ENCODE measurements around the gene NPDC1. TPM values are rescaled to one million over a fixed set of nuclear protein-coding genes. Genes with fewer than 3 reads are reported as not detected.
A peak's percentile ranks its signal among the peaks of the same experiment; 100 is the strongest.

NPDC1 gene
- total and polyA plus RNA-seq, 5 experiments from 2014 or later: 2.1 to 9.3 (median 4.2) TPM

- POLR2A ChIA-PET: interaction anchor here (0.6 to 9.3 kb wide), 5 partner anchors 21 to 355 kb away, joined by 3 to 113 read pairs (median 3); partner anchors contain the start of genes C8G and FBXW5
- no peak for ATAC-seq
- peaks cover 0 to 5% (median 2%) of the 10 kb centered on the region in 3 donors for H3K36me3 Mint-ChIP-seq
- H3K4me1 Mint-ChIP-seq: peaks cover 17 to 51% (median 48%) of the 10 kb centered on the region in 4 donors
- H3K4me3 Mint-ChIP-seq: peak overlapping the region; percentile 59 to 88 (median 80)
- peak in 1 of 10 donors; percentile 54 for DNase-seq
- no peaks in the 10 kb centered on the region for H3K27me3 Mint-ChIP-seq
- peak overlapping the region; percentile 81 to 98 (median 90) for H3K27ac Mint-ChIP-seq
- no peaks in the 10 kb centered on the region for H3K9me3 Mint-ChIP-seq
Measured at GRCh38 chr9:136997830-136998234, 48.1 kb downstream of the NPDC1 start.

DNA sequence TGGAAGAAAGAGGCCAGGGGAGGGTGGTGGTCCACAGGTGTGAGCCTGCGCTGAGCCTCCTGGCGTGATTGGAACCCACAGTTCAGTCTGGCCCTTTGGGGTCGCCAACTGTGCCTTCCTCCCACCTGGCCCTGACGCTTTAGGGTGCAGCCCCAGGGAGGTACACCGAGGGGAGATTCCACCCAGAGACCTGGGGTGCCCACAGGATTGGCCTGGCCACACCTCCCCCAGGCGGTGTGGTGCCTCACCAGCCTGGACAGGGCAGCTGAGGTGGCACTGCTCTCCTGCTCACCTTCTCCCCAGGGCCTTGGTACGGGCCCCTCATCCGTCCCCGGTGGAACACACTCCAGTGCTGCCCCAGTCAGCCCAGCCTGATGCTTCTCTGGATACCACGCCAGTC lies 48.6 kb downstream of the NPDC1 start:
- Mint-ChIP-seq H3K36me3 (peaks cover 0 to 5% (median 2%) of the 10 kb centered on the region in 3 donors), H3K27ac (peak overlapping the region; percentile 81 to 98 (median 90)), H3K4me1 (peaks cover 17 to 54% (median 51%) of the 10 kb centered on the region in 4 donors), H3K9me3 (no peaks in the 10 kb centered on the region), H3K4me3 (peak overlapping the region; percentile 59 to 88 (median 80)), H3K27me3 (no peaks in the 10 kb centered on the region)
- POLR2A ChIA-PET: interaction anchor here (0.6 to 9.3 kb wide), 11 partner anchors 9 to 526 kb away, joined by 3 to 113 read pairs (median 3); partner anchors contain the start of genes C8G and FBXW5
- no peak for ATAC-seq
- DNase-seq: no peak

GRCh38 chr9:136996361-136997292 lies 49.4 kb downstream of the NPDC1 start, which contains the start of gene CLIC3:
CLIC3 (minus strand) TSS chr9:136996568; CDS start chr9:136996543, 25 bp downstream.
- H3K27ac Mint-ChIP-seq: peak within 1 kb of the TSS; percentile 69 to 98 (median 90)
- ATAC-seq: peak; percentile 26 to 36
- peaks cover 0 to 5% (median 2%) of the 10 kb centered on the region in 3 donors for H3K36me3 Mint-ChIP-seq
- H3K4me3 Mint-ChIP-seq: peak within 1 kb of the TSS; percentile 67 to 88 (median 78)
- H3K4me1 Mint-ChIP-seq: peaks cover 18 to 55% (median 52%) of the 10 kb centered on the region in 4 donors
- POLR2A ChIA-PET: interaction anchor here (0.6 to 9.3 kb wide), 21 partner anchors 9 to 525 kb away, joined by 3 to 113 read pairs (median 4); partner anchors contain the start of genes C8G, CCDC183, FBXW5 and FUT7
- H3K27me3 Mint-ChIP-seq: no peaks in the 10 kb centered on the region
- peak; percentile 27 to 77 (median 54) for DNase-seq
- H3K9me3 Mint-ChIP-seq: no peaks in the 10 kb centered on the region

DNA sequence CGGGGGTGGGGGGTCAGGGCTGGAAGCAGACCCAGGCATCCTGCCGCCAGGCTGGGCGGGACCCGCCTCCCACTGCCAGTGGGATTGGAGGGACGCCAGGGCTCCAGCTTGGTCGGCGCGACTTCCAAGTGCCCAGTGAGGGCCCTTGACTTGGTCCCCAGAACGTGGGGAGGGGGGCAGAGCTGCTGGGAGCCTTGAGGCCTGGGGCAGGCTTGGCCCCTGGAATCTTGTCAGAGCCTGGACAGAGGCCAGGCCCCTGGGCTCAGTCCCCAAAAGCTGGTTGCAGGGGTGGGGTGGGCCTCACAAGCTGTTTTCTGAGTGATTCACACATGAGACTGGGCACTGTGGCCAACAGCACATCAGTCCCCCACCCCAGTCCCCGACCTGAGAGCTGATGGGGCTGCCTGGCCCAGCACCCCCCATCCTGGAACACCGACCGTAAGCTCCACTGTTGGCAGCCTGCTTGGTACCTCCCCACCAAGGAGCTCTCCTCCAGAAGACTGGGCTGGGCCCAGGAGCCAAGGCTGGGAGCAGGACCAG lies 50.1 kb downstream of the NPDC1 start:
- DNase-seq: no peak
- Mint-ChIP-seq H3K27me3 (no peaks in the 10 kb centered on the region), H3K27ac (peak overlapping the region; percentile 69 to 98 (median 90)), H3K4me3 (peak overlapping the region; percentile 60 to 87 (median 77)), H3K36me3 (peaks cover 0 to 5% (median 2%) of the 10 kb centered on the region in 3 donors), H3K4me1 (peaks cover 20 to 63% (median 59%) of the 10 kb centered on the region in 4 donors), H3K9me3 (no peaks in the 10 kb centered on the region)
- ATAC-seq: no peak
- POLR2A ChIA-PET: interaction anchor here (1.0 to 9.3 kb wide), 17 partner anchors 8 to 205 kb away, joined by 3 to 113 read pairs (median 4); partner anchors contain the start of genes C8G, CCDC183, FBXW5 and FUT7

- peaks cover 0 to 5% (median 2%) of the 10 kb centered on the region in 3 donors for H3K36me3 Mint-ChIP-seq
- peak overlapping the region in 3 of 10 donors; percentile 24 to 48 (median 36) for H3K27ac Mint-ChIP-seq
- peaks cover 21 to 60% (median 58%) of the 10 kb centered on the region in 4 donors for H3K4me1 Mint-ChIP-seq
- ATAC-seq: no peak
- DNase-seq: no peak
- POLR2A ChIA-PET: interaction anchor here (1.0 to 9.3 kb wide), 13 partner anchors 10 to 205 kb away, joined by 3 to 113 read pairs (median 5); partner anchors contain the start of genes C8G, CCDC183, FBXW5 and FUT7
- no peaks in the 10 kb centered on the region for H3K27me3 Mint-ChIP-seq
- H3K9me3 Mint-ChIP-seq: no peaks in the 10 kb centered on the region
- peak overlapping the region in 4 of 10 donors; percentile 30 to 56 (median 45) for H3K4me3 Mint-ChIP-seq
Measured at GRCh38 chr9:136995362-136995761, 50.6 kb downstream of the NPDC1 start.

GRCh38 chr9:136994888-136995230 lies 51.1 kb downstream of the NPDC1 start:
- H3K9me3 Mint-ChIP-seq: no peaks in the 10 kb centered on the region
- DNase-seq (no peak), ATAC-seq (no peak)
- H3K4me1 Mint-ChIP-seq: peaks cover 17 to 55% (median 54%) of the 10 kb centered on the region in 4 donors
- H3K27me3 Mint-ChIP-seq: no peaks in the 10 kb centered on the region
- H3K36me3 Mint-ChIP-seq: peaks cover 0 to 5% (median 2%) of the 10 kb centered on the region in 3 donors
- peak overlapping the region in 1 of 10 donors; percentile 70 for H3K27ac Mint-ChIP-seq
- peak overlapping the region in 1 of 10 donors; percentile 43 for H3K4me3 Mint-ChIP-seq
- POLR2A ChIA-PET: interaction anchor here (1.6 to 9.3 kb wide), 3 partner anchors 40 to 48 kb away, joined by 4 to 113 read pairs (median 16); partner anchors contain the start of genes C8G and FBXW5

- POLR2A ChIA-PET: interaction anchor here (0.6 to 9.3 kb wide), 7 partner anchors 7 to 514 kb away, joined by 4 to 113 read pairs (median 10); partner anchors contain the start of genes AJM1, C8G, FBXW5 and PTGDS
- H3K4me1 Mint-ChIP-seq: peaks cover 17 to 54% (median 50%) of the 10 kb centered on the region in 4 donors
- no peak for ATAC-seq
Measured at GRCh38 chr9:136994180-136994887, 51.6 kb downstream of the NPDC1 start.

DNA sequence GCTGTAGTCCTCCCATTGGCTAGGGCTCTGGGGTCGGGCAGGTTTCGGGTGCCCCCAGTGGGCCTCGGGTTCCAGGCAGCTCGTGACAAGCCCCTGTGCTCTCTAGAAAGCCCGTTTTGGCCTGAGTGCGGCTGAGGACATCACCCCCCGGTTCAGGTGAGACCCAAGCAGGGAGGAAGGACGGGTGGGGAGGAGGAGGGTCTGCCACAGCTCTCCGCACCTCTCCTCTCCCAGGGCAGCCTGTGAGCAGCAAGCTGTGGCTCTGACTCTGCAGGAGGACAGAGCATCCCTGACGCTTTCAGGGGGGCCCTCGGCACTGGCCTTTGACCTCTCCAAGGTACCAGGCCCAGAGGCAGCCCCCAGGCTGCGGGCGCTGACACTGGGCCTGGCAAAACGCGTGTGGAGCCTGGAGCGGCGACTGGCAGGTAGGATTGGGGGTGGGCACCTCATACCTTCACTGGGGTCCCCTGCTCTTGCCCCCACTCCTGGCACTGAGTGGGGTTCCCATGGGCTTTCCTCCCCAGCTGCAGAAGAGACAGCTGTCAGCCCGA lies 53.1 kb downstream of the NPDC1 start:
- POLR2A ChIA-PET: interaction anchor here (0.6 to 9.3 kb wide), 21 partner anchors 9 to 248 kb away, joined by 3 to 113 read pairs (median 5); partner anchors contain the start of genes ABCA2, AJM1, C8G and EDF1
- peak overlapping the region; percentile 78 to 96 (median 92) for H3K27ac Mint-ChIP-seq
- ATAC-seq (no peak), DNase-seq (peak in 1 of 10 donors; percentile 59)
- H3K36me3 Mint-ChIP-seq: peaks cover 0 to 5% (median 2%) of the 10 kb centered on the region in 3 donors
- no peaks in the 10 kb centered on the region for H3K9me3 Mint-ChIP-seq
- peaks cover 10 to 48% (median 39%) of the 10 kb centered on the region in 4 donors for H3K4me1 Mint-ChIP-seq
- H3K27me3 Mint-ChIP-seq: peaks cover 0 to 4% (median 0%) of the 10 kb centered on the region in 5 donors
- H3K4me3 Mint-ChIP-seq: peak overlapping the region; percentile 84 to 93 (median 88)

More at GRCh38 chr9:136994180-136994887, 51.6 kb downstream of the NPDC1 start:
- Mint-ChIP-seq H3K4me3 (peak overlapping the region; percentile 42 to 93 (median 88)), H3K27me3 (no peaks in the 10 kb centered on the region), H3K9me3 (no peaks in the 10 kb centered on the region), H3K27ac (peak overlapping the region in 5 of 10 donors; percentile 64 to 96 (median 91)), H3K36me3 (peaks cover 0 to 5% (median 2%) of the 10 kb centered on the region in 3 donors)
- DNase-seq: no peak

DNA sequence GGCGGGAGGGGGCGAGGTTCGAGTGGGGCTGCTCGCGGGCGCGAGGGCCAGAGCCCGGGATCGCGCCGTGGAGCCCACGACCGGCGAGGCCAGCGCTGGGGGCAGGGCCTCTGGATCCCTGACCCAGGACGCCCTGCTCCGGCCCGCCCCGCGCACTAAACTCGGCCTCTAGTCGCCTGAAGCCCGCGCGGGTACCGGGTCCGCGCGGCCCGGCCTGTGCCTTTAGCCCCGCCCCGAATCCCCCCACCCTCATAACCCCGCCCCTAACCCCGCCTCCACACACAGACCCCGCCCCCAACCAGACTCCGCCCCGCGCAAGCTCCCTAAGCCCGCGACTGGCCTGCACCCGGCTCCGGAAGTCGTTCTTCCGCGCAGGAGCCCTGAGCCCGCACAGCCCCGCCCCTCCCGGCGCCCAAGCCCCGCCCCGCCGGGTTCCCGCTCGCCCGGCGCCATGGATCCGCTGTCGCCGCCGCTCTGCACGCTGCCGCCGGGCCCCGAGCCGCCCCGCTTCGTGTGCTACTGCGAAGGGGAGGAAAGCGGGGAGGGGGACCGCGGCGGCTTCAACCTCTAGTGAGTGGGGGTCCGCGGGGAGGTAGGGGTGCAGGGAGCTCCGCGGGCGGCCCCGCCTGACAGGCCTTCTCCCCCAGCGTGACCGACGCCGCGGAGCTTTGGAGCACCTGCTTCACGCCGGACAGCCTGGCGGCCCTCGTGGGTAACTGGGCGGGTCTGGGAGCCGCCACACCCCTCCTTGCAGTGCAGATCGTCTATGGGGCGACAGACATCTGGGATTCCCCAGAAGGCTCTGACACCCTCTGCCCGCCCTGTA lies 53.8 kb downstream of the NPDC1 start, which contains the start of gene PAXX:
Gene PAXX (plus strand): TSS at position 430 of the 826 bp plus-strand sequence. CDS start 22 bp downstream, at position 452.
- ATAC-seq (peak; percentile 80 to 83), DNase-seq (peak; percentile 86 to 97 (median 92))
- peak within 1 kb of the TSS; percentile 78 to 96 (median 92) for H3K27ac Mint-ChIP-seq
- H3K4me3 Mint-ChIP-seq: peak within 1 kb of the TSS; percentile 84 to 93 (median 88)
- peaks cover 0 to 7% (median 0%) of the 10 kb centered on the region in 5 donors for H3K27me3 Mint-ChIP-seq
- peaks cover 0 to 5% (median 2%) of the 10 kb centered on the region in 3 donors for H3K36me3 Mint-ChIP-seq
- POLR2A ChIA-PET: interaction anchor here (0.6 to 9.3 kb wide), 24 partner anchors 9 to 231 kb away, joined by 3 to 113 read pairs (median 6); partner anchors contain the start of genes ABCA2, AJM1, C8G and EDF1
- H3K9me3 Mint-ChIP-seq: no peaks in the 10 kb centered on the region
- peaks cover 7 to 42% (median 34%) of the 10 kb centered on the region in 4 donors for H3K4me1 Mint-ChIP-seq

Data from naive thymus-derived CD8-positive, alpha-beta T cell (primary cell).